OCI-LY7 (cell line): ENCODE measurements around the gene PPP3CA. TPM values are rescaled to one million over a fixed set of nuclear protein-coding genes. Genes with fewer than 3 reads are reported as not detected.

Experiments used
- BruUV-seq: library from RNA; stranded (reverse); fragments of 400-500 nt; replicated peaks from 2 replicates; lab custom pipeline; 2021; lab: Mats Ljungman, UMichigan
- CTCF ChIA-PET: fragments of 300-600 bp; sonication (Branson Sonifier 250); formaldehyde crosslinking; loops from one replicate; lab custom pipeline; 2022; ENCODE audit warnings: antibody characterized with exemption; ENCODE audit not compliant: unreplicated experiment; lab: Charles Lee
- POLR2A ChIA-PET: fragments of 300-600 bp; sonication (Branson Sonifier 250); formaldehyde crosslinking; loops from one replicate; lab custom pipeline; 2022; ENCODE audit warnings: antibody characterized with exemption; lab: Charles Lee
- DNase-seq: peaks from one replicate; pipeline ENCODE4 v3.0.0-alpha.2; 2015; ENCODE audit warnings: low spot score
- H2AFZ ChIP-seq: fragments of 200-600 bp; sonication (generic), shearing (Covaris generic); 2 replicates; pipeline ENCODE4 v1.6.1; 2014; ENCODE audit warnings: mild to moderate bottlenecking, antibody characterized with exemption, low read length, moderate library complexity
- H3K27ac ChIP-seq: fragments of 200-600 bp; sonication (generic); 2 replicates; pipeline ENCODE4 v1.5.1; 2014; ENCODE audit warnings: mixed run types, low read depth, mild to moderate bottlenecking, moderate library complexity, low read length, inconsistent platforms; ENCODE audit not compliant: poor library complexity, severe bottlenecking
- H3K36me3 ChIP-seq: fragments of 200-600 bp; sonication (generic); 2 replicates; pipeline ENCODE4 v1.6.1; 2014; ENCODE audit warnings: mild to moderate bottlenecking, antibody characterized with exemption, low read length, moderate library complexity, mixed read lengths; ENCODE audit not compliant: insufficient read depth
- H3K4me1 ChIP-seq: fragments of 200-600 bp; sonication (generic); 2 replicates; pipeline ENCODE4 v1.5.1; 2014; ENCODE audit warnings: mild to moderate bottlenecking, low read length; ENCODE audit not compliant: insufficient read depth, poor library complexity, severe bottlenecking
- H3K4me2 ChIP-seq: fragments of 200-600 bp; sonication (generic); 2 replicates; pipeline ENCODE4 v1.6.1; 2014; ENCODE audit warnings: mild to moderate bottlenecking, low read length
- H3K4me3 ChIP-seq: fragments of 200-600 bp; sonication (generic); 2 replicates; pipeline ENCODE4 v1.5.1; 2014; ENCODE audit warnings: mild to moderate bottlenecking, low read depth, low read length; ENCODE audit not compliant: poor library complexity, severe bottlenecking
- H3K79me2 ChIP-seq: fragments of 200-600 bp; sonication (generic); 2 replicates; pipeline ENCODE4 v1.6.1; 2016; ENCODE audit warnings: low read depth, mild to moderate bottlenecking, low read length, moderate library complexity, mixed read lengths; ENCODE audit not compliant: insufficient read depth
- H3K9me2 ChIP-seq: fragments of 200-600 bp; sonication (generic); 2 replicates; pipeline ENCODE4 v1.6.1; 2016; ENCODE audit warnings: mild to moderate bottlenecking, low read length, mixed read lengths; ENCODE audit not compliant: insufficient read depth
- H3K9me3 ChIP-seq: fragments of 200-600 bp; sonication (generic); 2 replicates; pipeline ENCODE4 v1.6.1; 2014; ENCODE audit warnings: mild to moderate bottlenecking, mixed run types, low read length, mixed read lengths
- H4K20me1 ChIP-seq: fragments of 200-600 bp; sonication (generic); 2 replicates; pipeline ENCODE4 v1.6.1; 2014; ENCODE audit warnings: mild to moderate bottlenecking, antibody characterized with exemption, low read length, moderate library complexity, mixed read lengths; ENCODE audit not compliant: insufficient read depth
- EZH2phosphoT487 ChIP-seq: fragments of 200-600 bp; sonication (generic); IDR thresholded peaks from 2 replicates; pipeline ENCODE4 v1.6.1; 2018; ENCODE audit warnings: low read depth, borderline replicate concordance, mild to moderate bottlenecking, mixed run types, antibody characterized with exemption, low read length, moderate library complexity, mixed read lengths
- intact Hi-C: fragments of 100-400 bp; cut with micrococcal nuclease; formaldehyde crosslinking; loops from one replicate; pipeline ENCODE4 v1.10.0; 2022; ENCODE audit not compliant: unreplicated experiment
- total RNA-seq, 2 experiments: library from RNA; depleted of rRNA in 1 of 2; stranded (reverse); fragments of >200 nt in 1 of 2; shearing (Covaris generic) in 1 of 2; gene quantifications; 2 replicates each; pipeline ENCODE4 v1.2.3, GENCODE V29; 2014 to 2022
- TF ChIP-seq, protein P1 (sequence below): fragments of 200-600 bp; sonication (generic); conservative IDR thresholded peaks from 2 replicates; pipeline ENCODE4 v1.5.1; 2014; ENCODE audit warnings: mild to moderate bottlenecking, antibody characterized with exemption, low read length, moderate library complexity, mixed read lengths

PPP3CA gene
- total RNA-seq, 2 experiments from 2014 or later: 9.2 to 13.6 TPM

DNA sequence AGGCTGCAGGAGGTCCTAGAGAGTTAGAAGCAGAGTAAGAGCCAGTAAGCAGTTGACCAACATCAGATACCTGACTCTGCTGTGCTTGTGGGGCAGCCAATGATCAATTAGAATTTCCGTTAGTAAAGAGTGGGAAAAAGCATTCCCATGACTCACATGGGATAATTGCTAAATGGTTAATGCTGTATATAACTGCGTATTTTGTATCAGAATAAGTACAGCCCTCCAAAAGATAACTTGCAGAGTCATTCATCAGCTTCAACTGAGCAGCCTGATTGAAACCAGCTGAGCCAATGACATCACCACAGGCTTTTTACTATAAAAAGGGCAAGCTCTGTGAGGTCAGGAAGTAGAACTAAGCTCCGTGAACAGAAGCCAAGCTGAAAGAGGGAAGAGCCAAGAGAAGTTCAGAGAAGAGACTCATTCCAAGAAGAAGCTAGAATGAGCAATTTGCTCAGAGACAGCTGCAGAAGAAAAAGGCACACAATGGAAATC lies 67.9 kb downstream of the PPP3CA start:
- H3K36me3 ChIP-seq: no peaks in the 10 kb centered on the region
- POLR2A ChIA-PET: interaction anchor here (0.5 to 1.0 kb wide), 3 partner anchors 82 to 1880 kb away, joined by 3 read pairs; no protein-coding TSS in a partner anchor
- peaks cover 6% of the 10 kb centered on the region for H3K4me1 ChIP-seq
- intact Hi-C loops: no loop called here
- no TSS peak for BruUV-seq
- H3K4me3 ChIP-seq: no peak overlapping the region
- no peaks in the 10 kb centered on the region; the same call in 1 of the 2 replicates for H4K20me1 ChIP-seq
- no peak overlapping the region for H2AFZ ChIP-seq
- 0 out of 2 replicates have a peak overlapping the region, but pooled peaks have one; percentile 12 for H3K4me2 ChIP-seq
- no peaks in the 10 kb centered on the region for H3K79me2 ChIP-seq
- DNase-seq: peak; percentile 8
- no peak overlapping the region for H3K27ac ChIP-seq
- H3K9me2 ChIP-seq: no peaks in the 10 kb centered on the region
- CTCF ChIA-PET: no interaction called here
- TF ChIP-seq, protein P1, sequence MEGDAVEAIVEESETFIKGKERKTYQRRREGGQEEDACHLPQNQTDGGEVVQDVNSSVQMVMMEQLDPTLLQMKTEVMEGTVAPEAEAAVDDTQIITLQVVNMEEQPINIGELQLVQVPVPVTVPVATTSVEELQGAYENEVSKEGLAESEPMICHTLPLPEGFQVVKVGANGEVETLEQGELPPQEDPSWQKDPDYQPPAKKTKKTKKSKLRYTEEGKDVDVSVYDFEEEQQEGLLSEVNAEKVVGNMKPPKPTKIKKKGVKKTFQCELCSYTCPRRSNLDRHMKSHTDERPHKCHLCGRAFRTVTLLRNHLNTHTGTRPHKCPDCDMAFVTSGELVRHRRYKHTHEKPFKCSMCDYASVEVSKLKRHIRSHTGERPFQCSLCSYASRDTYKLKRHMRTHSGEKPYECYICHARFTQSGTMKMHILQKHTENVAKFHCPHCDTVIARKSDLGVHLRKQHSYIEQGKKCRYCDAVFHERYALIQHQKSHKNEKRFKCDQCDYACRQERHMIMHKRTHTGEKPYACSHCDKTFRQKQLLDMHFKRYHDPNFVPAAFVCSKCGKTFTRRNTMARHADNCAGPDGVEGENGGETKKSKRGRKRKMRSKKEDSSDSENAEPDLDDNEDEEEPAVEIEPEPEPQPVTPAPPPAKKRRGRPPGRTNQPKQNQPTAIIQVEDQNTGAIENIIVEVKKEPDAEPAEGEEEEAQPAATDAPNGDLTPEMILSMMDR: no peak
- TF ChIP-seq EZH2phosphoT487: no peak
- no peaks in the 10 kb centered on the region for H3K9me3 ChIP-seq

DNA sequence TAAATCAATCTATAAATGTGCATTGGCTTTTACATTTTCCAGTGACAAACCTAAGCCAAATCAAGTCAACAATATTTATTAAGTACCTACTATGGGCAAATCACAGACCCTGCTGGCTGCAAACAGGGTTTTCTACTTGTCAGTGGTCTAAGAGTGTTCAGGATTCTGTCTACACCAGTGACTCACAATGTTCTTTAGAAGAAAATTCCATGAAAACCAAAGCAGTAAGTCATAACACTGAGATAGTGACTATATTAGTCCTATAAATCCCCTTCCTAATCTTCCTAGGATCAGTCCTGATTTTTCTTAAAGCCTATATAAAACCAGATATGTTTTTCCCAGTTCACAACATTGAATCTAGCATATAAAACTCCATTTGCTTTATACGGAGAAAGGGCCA lies 69.7 kb downstream of the PPP3CA start:
- H3K9me3 ChIP-seq: no peaks in the 10 kb centered on the region
- H3K79me2 ChIP-seq: no peaks in the 10 kb centered on the region
- no peaks in the 10 kb centered on the region for H3K36me3 ChIP-seq
- H2AFZ ChIP-seq: no peak overlapping the region
- H3K4me3 ChIP-seq: no peak overlapping the region
- no peak for DNase-seq
- no TSS peak for BruUV-seq
- no peak overlapping the region for H3K4me2 ChIP-seq
- TF ChIP-seq, protein P1: no peak
- no peak for TF ChIP-seq EZH2phosphoT487
- H3K9me2 ChIP-seq: no peaks in the 10 kb centered on the region
- H4K20me1 ChIP-seq: no peaks in the 10 kb centered on the region; the same call in 1 of the 2 replicates
- H3K27ac ChIP-seq: no peak overlapping the region
- peaks cover 6% of the 10 kb centered on the region for H3K4me1 ChIP-seq
- intact Hi-C loops: no loop called here
- ChIA-PET POLR2A (interaction anchor here (0.6 to 0.7 kb wide), 2 partner anchors 13 to 107 kb away, joined by 3 read pairs; no protein-coding TSS in a partner anchor), CTCF (no interaction called here)

DNA sequence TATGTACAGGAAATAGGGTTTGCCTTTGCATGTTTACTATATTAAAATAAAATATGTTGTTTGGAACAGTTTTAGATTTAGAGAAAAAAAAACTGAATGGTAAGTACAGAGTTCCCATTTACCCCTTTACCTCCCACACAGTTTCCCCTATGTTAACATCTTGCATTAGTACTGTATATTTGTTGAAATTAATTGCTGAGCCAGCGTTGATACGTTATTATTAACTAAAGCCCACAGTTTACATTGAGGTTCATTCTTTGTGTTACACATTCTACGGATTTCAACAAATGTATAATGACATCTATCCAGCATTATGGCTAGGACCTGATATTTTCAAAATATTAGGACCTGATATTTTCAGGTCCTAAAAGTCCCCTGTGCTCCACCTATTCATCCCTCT lies 70.7 kb downstream of the PPP3CA start:
- H3K4me3 ChIP-seq: no peak overlapping the region
- no peaks in the 10 kb centered on the region for H3K36me3 ChIP-seq
- ChIA-PET POLR2A (interaction anchor here (1.0 kb wide), 1 partner anchor 26 kb away, joined by 3 read pairs; no protein-coding TSS in a partner anchor), CTCF (no interaction called here)
- no TSS peak for BruUV-seq
- no peak for TF ChIP-seq EZH2phosphoT487
- TF ChIP-seq, protein P1: no peak
- H3K9me3 ChIP-seq: no peaks in the 10 kb centered on the region
- no peak overlapping the region for H2AFZ ChIP-seq
- H4K20me1 ChIP-seq: no peaks in the 10 kb centered on the region; the same call in 1 of the 2 replicates
- no peak overlapping the region for H3K4me2 ChIP-seq
- no peak for DNase-seq
- peaks cover 6% of the 10 kb centered on the region for H3K4me1 ChIP-seq
- H3K27ac ChIP-seq: no peak overlapping the region
- H3K9me2 ChIP-seq: no peaks in the 10 kb centered on the region
- intact Hi-C loops: no loop called here
- no peaks in the 10 kb centered on the region for H3K79me2 ChIP-seq
